Measurements from ENCODE around the gene OR5AR1.

OR5AR1 gene

DNA sequence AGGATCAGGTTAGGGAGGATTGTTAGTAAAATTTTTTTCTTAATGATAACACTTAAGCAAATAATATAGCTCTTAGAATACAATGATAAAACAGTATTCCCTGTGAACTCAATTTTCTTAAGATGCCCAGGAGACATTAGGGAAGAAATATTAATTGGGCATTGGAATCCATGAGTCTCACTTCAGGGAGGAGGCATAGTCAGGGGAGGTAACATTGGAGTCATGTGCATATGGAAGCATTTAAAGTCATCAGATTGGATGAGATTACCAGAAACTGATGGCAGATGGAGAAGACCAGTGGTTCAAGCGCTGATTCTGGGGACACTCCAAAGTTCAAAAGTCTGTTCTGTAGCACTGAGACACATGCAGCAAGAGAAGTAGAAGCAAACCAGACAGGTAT is 35.3 kb downstream of the OR5AR1 start, which contains the start of gene OR9G1:
Gene OR9G1, plus strand, starts transcription at position 301 of the 400 bp plus-strand sequence. CDS start 1,293 bp downstream, outside the sequence.
- TF ChIP-seq FOXP2 (optimal IDR thresholded peaks at IDR 0.05; ENCODE audit: borderline replicate concordance, extremely low read depth, extremely low read length, insufficient read depth) (no peak), SIN3A (IDR thresholded peaks at IDR 0.05; ENCODE audit: borderline replicate concordance, insufficient read depth, low read length) (no peak), TAF1 (IDR thresholded peaks at IDR 0.05; ENCODE audit: borderline replicate concordance, insufficient read depth, low read length) (no peak), POLR2AphosphoS5 (IDR thresholded peaks at IDR 0.05; ENCODE audit: low read depth, low read length) (no peak)
- TF ChIP-seq, protein P1, sequence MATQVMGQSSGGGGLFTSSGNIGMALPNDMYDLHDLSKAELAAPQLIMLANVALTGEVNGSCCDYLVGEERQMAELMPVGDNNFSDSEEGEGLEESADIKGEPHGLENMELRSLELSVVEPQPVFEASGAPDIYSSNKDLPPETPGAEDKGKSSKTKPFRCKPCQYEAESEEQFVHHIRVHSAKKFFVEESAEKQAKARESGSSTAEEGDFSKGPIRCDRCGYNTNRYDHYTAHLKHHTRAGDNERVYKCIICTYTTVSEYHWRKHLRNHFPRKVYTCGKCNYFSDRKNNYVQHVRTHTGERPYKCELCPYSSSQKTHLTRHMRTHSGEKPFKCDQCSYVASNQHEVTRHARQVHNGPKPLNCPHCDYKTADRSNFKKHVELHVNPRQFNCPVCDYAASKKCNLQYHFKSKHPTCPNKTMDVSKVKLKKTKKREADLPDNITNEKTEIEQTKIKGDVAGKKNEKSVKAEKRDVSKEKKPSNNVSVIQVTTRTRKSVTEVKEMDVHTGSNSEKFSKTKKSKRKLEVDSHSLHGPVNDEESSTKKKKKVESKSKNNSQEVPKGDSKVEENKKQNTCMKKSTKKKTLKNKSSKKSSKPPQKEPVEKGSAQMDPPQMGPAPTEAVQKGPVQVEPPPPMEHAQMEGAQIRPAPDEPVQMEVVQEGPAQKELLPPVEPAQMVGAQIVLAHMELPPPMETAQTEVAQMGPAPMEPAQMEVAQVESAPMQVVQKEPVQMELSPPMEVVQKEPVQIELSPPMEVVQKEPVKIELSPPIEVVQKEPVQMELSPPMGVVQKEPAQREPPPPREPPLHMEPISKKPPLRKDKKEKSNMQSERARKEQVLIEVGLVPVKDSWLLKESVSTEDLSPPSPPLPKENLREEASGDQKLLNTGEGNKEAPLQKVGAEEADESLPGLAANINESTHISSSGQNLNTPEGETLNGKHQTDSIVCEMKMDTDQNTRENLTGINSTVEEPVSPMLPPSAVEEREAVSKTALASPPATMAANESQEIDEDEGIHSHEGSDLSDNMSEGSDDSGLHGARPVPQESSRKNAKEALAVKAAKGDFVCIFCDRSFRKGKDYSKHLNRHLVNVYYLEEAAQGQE (IDR thresholded peaks at IDR 0.05; ENCODE audit: insufficient read depth in 1 of 2, low read depth in 2 of 2, low read length in 2 of 2): no peak

GRCh38 chr11:56700242-56700913 is 36.9 kb downstream of the OR5AR1 start:
- no peak for TF ChIP-seq SIN3A (IDR thresholded peaks at IDR 0.05; ENCODE audit: borderline replicate concordance, insufficient read depth, low read length)
- TF ChIP-seq TAF1 (IDR thresholded peaks at IDR 0.05; ENCODE audit: borderline replicate concordance, insufficient read depth, low read length): no peak
- TF ChIP-seq POLR2AphosphoS5 (IDR thresholded peaks at IDR 0.05; ENCODE audit: low read depth, low read length): no peak
- TF ChIP-seq FOXP2 (optimal IDR thresholded peaks at IDR 0.05; ENCODE audit: borderline replicate concordance, extremely low read depth, extremely low read length, insufficient read depth): no peak
- TF ChIP-seq, protein P1 (IDR thresholded peaks at IDR 0.05; ENCODE audit: insufficient read depth in 1 of 2, low read depth in 2 of 2, low read length in 2 of 2): no peak

GRCh38 chr11:56700914-56701485 is 37.5 kb downstream of the OR5AR1 start:
- TF ChIP-seq SIN3A (IDR thresholded peaks at IDR 0.05; ENCODE audit: borderline replicate concordance, insufficient read depth, low read length) (no peak), TAF1 (IDR thresholded peaks at IDR 0.05; ENCODE audit: borderline replicate concordance, insufficient read depth, low read length) (no peak), POLR2AphosphoS5 (IDR thresholded peaks at IDR 0.05; ENCODE audit: low read depth, low read length) (no peak), FOXP2 (optimal IDR thresholded peaks at IDR 0.05; ENCODE audit: borderline replicate concordance, extremely low read depth, extremely low read length, insufficient read depth) (no peak)
- TF ChIP-seq, protein P1 (IDR thresholded peaks at IDR 0.05; ENCODE audit: insufficient read depth in 1 of 2, low read depth in 2 of 2, low read length in 2 of 2): no peak

DNA sequence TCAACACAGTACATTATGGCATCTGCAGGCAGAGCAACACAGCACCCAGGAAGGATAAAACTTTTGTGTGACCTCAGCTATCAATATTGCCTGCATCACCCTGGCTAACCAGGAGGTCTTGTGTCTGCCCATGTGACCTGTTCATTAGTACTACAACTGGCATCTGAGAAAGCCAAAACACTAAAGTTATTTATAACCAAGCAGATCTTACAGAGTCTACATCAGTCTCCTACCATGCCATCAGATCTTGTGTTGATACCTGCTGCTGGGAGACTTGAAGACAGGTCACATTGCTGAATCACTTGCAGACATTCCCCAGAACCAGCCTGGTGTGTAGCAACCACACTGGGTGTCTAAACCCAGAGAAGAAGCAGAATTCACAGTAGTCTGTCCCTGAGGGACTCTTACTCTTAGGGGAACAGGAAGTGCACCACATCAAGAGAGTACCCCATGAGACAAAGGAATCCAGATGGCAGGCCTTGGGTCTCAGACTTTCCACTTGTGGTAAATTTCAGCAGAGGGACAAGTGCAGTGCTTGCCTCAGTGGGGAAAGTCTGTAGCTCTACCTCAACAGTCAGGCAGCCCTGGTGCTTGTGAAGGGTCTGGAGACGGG is 42.4 kb downstream of the OR5AR1 start:
- TF ChIP-seq SIN3A (IDR thresholded peaks at IDR 0.05; ENCODE audit: borderline replicate concordance, insufficient read depth, low read length): no peak
- TF ChIP-seq TAF1 (IDR thresholded peaks at IDR 0.05; ENCODE audit: borderline replicate concordance, insufficient read depth, low read length): no peak
- TF ChIP-seq, protein P1 (IDR thresholded peaks at IDR 0.05; ENCODE audit: insufficient read depth in 1 of 2, low read depth in 2 of 2, low read length in 2 of 2): no peak
- TF ChIP-seq FOXP2 (optimal IDR thresholded peaks at IDR 0.05; ENCODE audit: borderline replicate concordance, extremely low read depth, extremely low read length, insufficient read depth): no peak
- TF ChIP-seq POLR2AphosphoS5 (IDR thresholded peaks at IDR 0.05; ENCODE audit: low read depth, low read length): no peak
